Glutamatergic neuron (in vitro differentiated cells): Measurements from ENCODE around the gene BACH2. TPM values are rescaled to one million over a fixed set of nuclear protein-coding genes. Genes with fewer than 3 reads are reported as not detected.

ENCODE experiments used
- DNase-seq: peaks from one replicate; pipeline ENCODE4 v3.0.0; 2022
- H3K27ac Mint-ChIP-seq: one replicate; pipeline ENCODE4 v1.8.0; 2020; ENCODE audit warnings: mild to moderate bottlenecking, mixed read lengths, inconsistent platforms; ENCODE audit not compliant: unreplicated experiment
- H3K27me3 Mint-ChIP-seq: one replicate; pipeline ENCODE4 v1.8.0; 2020; ENCODE audit warnings: mild to moderate bottlenecking, moderate library complexity, mixed read lengths, inconsistent platforms; ENCODE audit not compliant: unreplicated experiment
- H3K36me3 Mint-ChIP-seq: one replicate; pipeline ENCODE4 v1.8.0; 2020; ENCODE audit warnings: mild to moderate bottlenecking, mixed read lengths, inconsistent platforms; ENCODE audit not compliant: unreplicated experiment
- H3K4me1 Mint-ChIP-seq: one replicate; pipeline ENCODE4 v1.8.0; 2020; ENCODE audit warnings: mild to moderate bottlenecking, low read depth, mixed read lengths, inconsistent platforms; ENCODE audit not compliant: unreplicated experiment
- H3K4me3 Mint-ChIP-seq: one replicate; pipeline ENCODE4 v1.8.0; 2020; ENCODE audit warnings: mild to moderate bottlenecking, mixed read lengths, inconsistent platforms; ENCODE audit not compliant: unreplicated experiment
- H3K9me3 Mint-ChIP-seq: one replicate; pipeline ENCODE4 v1.8.0; 2020; ENCODE audit warnings: mild to moderate bottlenecking, moderate library complexity, mixed read lengths, inconsistent platforms; ENCODE audit not compliant: unreplicated experiment
- CTCF ChIP-seq: fragments of 200-600 bp; sonication (generic); IDR thresholded peaks from one replicate; pipeline ENCODE4 v1.5.0; 2021; ENCODE audit not compliant: partially characterized antibody, unreplicated experiment
- total RNA-seq: library from RNA; stranded (reverse); fragmentation: NEBNext Ultra II Directional; extraction: Animal tissue kit (Norgen Biotek cat#: 25700); gene quantifications from one replicate; pipeline ENCODE4 v1.2.1, GENCODE V29; 2021; ENCODE audit not compliant: unreplicated experiment

The BACH2 gene
- total RNA-seq, 1 donor from 2014 or later, result 96.4 TPM

DNA sequence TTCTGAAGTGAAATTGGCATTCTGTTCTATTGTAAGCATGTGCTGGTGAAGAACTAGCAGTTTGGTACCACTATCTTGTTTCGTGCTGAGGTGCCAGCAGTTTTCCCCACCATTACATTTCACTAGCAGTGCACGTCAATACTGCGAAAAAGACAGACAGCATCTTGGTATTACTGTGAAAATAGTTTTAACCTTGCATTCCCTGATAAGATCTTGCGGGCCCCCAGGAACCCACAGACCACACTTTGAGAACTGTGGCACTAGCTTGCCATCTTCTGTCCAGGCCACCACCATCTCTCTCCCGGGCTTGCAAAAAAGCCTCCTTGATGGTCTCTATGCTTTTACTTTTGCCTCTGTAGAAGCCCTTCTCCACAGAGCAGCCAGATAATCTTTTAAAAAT, 185.7 kb downstream of the BACH2 start:
- H3K36me3 Mint-ChIP-seq, result peaks cover 48% of the 10 kb centered on the region
- H3K4me3 Mint-ChIP-seq, result no peak overlapping the region
- H3K27me3 Mint-ChIP-seq, result no peaks in the 10 kb centered on the region
- DNase-seq, result no peak
- H3K27ac Mint-ChIP-seq, result no peak overlapping the region
- H3K4me1 Mint-ChIP-seq, result peaks cover 2% of the 10 kb centered on the region
- TF ChIP-seq CTCF, result no peak
- H3K9me3 Mint-ChIP-seq, result peaks cover 18% of the 10 kb centered on the region

DNA sequence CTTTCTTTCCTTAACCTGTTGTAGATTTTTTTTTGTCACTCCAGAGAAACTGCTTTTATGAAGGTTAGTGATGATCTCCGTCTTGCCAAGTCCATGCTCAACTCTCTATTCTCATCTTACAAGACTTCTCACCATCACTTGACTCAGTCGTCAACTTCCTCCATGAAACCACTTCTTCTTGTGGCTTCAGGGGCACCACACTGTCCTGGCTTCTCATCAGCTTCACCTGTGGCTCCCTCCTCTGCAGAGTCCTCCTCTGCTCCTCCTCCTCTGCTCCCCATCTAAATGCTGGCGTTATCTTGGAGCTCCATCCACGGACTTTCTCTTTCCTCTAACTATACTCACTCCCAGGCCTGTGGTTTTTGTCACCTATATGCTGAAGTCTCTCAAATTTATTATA, 187.5 kb downstream of the BACH2 start:
- no peaks in the 10 kb centered on the region for H3K27me3 Mint-ChIP-seq
- H3K27ac Mint-ChIP-seq, result no peak overlapping the region
- TF ChIP-seq CTCF, result no peak
- no peak for DNase-seq
- peaks cover 2% of the 10 kb centered on the region for H3K4me1 Mint-ChIP-seq
- peaks cover 15% of the 10 kb centered on the region for H3K9me3 Mint-ChIP-seq
- H3K4me3 Mint-ChIP-seq, result no peak overlapping the region
- H3K36me3 Mint-ChIP-seq, result peaks cover 40% of the 10 kb centered on the region

DNA sequence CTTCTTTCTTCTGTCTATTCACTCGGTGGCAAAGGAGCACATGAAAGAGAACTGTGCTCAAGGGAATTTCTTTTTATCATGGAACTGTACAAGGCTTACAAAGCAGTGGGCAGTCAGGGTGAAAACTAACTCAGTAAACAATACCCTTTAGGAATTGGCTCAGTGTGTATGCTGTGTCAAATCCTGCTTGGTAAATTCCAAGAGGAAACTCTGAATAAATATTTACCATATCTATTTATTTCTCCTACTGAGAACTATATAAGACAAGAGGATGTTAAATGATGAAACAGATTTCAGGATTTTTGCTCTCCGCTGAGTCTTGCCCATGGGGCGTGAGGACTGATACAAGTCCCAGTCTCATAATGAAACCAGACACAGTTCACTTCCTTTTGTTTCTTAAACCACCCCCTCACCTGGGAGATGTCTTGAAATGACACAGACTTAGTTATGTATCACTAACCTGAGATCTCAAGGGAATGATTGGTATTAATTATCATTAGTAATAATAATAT, 188.8 kb downstream of the BACH2 start:
- Mint-ChIP-seq H3K36me3 (peaks cover 27% of the 10 kb centered on the region), H3K4me1 (peaks cover 2% of the 10 kb centered on the region), H3K9me3 (peaks cover 7% of the 10 kb centered on the region), H3K4me3 (no peak overlapping the region), H3K27ac (no peak overlapping the region), H3K27me3 (no peaks in the 10 kb centered on the region)
- no peak for DNase-seq
- TF ChIP-seq CTCF, result no peak

DNA sequence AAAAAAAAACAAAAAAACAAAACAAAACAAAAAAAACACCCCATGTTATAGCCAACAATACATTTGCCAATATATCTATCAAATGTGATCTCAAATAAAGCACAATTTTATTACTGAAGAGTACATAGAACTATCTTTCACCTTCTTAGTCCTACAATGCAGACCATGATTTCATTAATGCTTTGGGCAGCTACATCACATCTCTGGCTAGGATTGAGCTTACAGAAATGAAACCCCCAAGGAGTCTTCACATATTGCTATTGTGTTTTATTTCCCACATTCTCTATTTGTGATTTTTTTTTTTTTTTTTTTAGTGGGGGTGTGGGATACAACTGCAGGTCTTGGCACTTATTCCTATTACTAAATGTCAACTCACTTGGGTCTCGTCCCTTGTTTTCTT, 189.3 kb downstream of the BACH2 start:
- peaks cover 23% of the 10 kb centered on the region for H3K36me3 Mint-ChIP-seq

DNA sequence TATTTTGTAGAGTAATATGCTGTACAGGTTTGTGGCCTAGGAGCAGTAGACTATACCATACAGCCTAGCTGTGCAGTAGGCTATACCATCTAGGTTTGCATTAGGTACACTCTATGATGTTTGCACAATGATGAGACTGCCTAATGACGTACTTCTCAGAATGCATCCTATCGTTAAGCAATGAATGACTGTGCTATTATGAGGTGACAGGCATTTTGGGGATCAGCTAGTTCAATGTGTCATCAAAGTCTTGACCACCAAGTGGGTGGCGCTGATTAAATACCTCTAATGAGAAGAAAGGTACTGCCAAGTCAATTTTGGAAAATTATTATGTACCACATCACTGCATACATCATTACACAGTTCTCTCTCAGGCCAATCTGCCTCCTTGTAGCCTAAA, 190.2 kb downstream of the BACH2 start:
- TF ChIP-seq CTCF, result no peak
- H3K4me3 Mint-ChIP-seq, result no peak overlapping the region
- peaks cover 4% of the 10 kb centered on the region for H3K9me3 Mint-ChIP-seq
- H3K36me3 Mint-ChIP-seq, result peaks cover 13% of the 10 kb centered on the region
- no peaks in the 10 kb centered on the region for H3K27me3 Mint-ChIP-seq
- H3K27ac Mint-ChIP-seq, result no peak overlapping the region
- no peak for DNase-seq
- H3K4me1 Mint-ChIP-seq, result peaks cover 2% of the 10 kb centered on the region

More for the DNA sequence above, 189.3 kb downstream of the BACH2 start:
- H3K4me1 Mint-ChIP-seq, result peaks cover 2% of the 10 kb centered on the region
- no peak overlapping the region for H3K27ac Mint-ChIP-seq
- H3K9me3 Mint-ChIP-seq, result peaks cover 6% of the 10 kb centered on the region
- no peak for DNase-seq
- TF ChIP-seq CTCF, result no peak
- H3K27me3 Mint-ChIP-seq, result no peaks in the 10 kb centered on the region
- no peak overlapping the region for H3K4me3 Mint-ChIP-seq
